Astrocyte of the cerebellum (primary cell): ENCODE results near the gene ZAP70.

Experiments
- DNase-seq: peaks from one replicate; pipeline ENCODE4 v3.0.0-alpha.2; 2011; ENCODE audit warnings: low read depth
- H3K4me3 ChIP-seq: 2 replicates; pipeline ENCODE4 v1.5.1; 2011; ENCODE audit warnings: mild to moderate bottlenecking, low read depth, low read length, moderate library complexity
- CTCF ChIP-seq: IDR thresholded peaks from 2 replicates; pipeline ENCODE4 v1.5.1; 2012; ENCODE audit warnings: low read length, low read depth, moderate library complexity, mild to moderate bottlenecking; ENCODE audit errors: missing control alignments
- in situ Hi-C: cut with HindIII; loops from 2 replicates; pipeline ENCODE4 v1.10.0; 2017; ENCODE audit warnings: low sequenced_read_pairs

The ZAP70 gene

DNA sequence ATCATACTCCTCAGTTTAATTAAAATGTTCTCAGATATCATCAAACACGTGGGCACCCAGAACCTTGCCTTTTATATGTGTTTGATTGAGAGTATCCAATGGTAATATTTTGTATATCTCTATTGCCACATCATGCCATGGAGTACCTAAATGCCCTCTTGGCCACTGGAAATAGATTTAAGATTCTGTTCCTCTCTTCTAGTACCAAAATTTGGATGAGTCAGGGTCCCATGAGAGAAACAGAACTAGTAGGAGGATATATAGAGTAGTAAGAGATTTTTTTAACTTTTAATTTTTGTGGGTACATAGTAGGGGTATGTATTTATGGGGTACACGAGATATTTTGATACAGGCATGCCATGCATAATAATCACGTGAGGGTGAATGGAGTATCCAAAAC is 9.6 kb upstream of the ZAP70 start:
- TF ChIP-seq CTCF = no peak
- no peak overlapping the region for H3K4me3 ChIP-seq
- DNase-seq = no peak
- in situ Hi-C loops = no loop called here

DNA sequence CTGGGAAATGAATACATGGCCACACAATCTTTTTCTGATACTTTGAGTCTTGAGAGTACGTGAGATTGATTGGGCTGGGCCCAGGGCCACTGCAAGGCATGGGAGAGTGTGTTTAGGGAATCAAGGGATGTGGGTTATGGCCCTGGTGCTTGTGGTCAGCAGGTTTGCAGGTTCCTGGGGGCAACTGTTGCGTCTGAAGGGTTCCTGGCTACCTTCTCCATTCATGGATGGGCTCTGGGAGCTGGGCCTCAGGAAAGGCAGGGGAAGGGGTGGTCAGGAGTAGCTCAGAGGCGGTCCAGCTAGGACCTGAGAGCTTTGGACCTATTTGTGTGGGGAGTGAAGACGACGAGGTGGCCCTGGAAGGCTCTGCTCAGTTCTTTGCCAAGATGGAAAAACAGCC is 8.4 kb upstream of the ZAP70 start:
- in situ Hi-C loops = no loop called here
- TF ChIP-seq CTCF = no peak
- H3K4me3 ChIP-seq = no peak overlapping the region
- no peak for DNase-seq

DNA sequence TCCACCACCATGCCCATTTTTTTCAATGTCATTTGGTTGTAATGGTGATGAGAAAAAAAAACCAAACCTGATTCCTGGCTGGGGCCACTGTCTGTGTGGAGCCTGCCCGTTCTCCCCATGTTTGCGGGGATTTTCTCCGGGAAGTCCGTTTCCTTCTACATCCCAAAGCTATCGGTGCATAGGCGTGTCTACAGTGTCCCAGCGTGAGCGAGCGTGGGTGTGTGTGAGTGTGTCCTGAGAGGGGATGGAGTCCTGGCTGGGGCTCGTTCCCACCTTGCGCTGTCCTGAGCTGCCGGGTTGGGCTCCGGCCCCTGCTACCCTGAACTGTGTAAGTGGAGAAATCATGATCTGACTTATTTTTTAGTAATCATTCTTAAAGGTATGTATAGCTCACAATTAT is 7.3 kb upstream of the ZAP70 start:
- TF ChIP-seq CTCF = no peak

GRCh38 chr2:97706708-97707345 is 6.5 kb upstream of the ZAP70 start:
- TF ChIP-seq CTCF = no peak
- in situ Hi-C loops = no loop called here
- no peak overlapping the region for H3K4me3 ChIP-seq
- no peak for DNase-seq

More for the DNA sequence above, 7.3 kb upstream of the ZAP70 start:
- H3K4me3 ChIP-seq = no peak overlapping the region
- in situ Hi-C loops = no loop called here
- DNase-seq = no peak

- TF ChIP-seq CTCF = no peak
- in situ Hi-C loops = no loop called here
- no peak for DNase-seq
- no peak overlapping the region for H3K4me3 ChIP-seq
These were observed 5.9 kb upstream of the ZAP70 start for GRCh38 chr2:97707362-97708047.

GRCh38 chr2:97708048-97708380 is 5.4 kb upstream of the ZAP70 start:
- DNase-seq = no peak
- TF ChIP-seq CTCF = no peak
- in situ Hi-C loops = no loop called here
- no peak overlapping the region for H3K4me3 ChIP-seq

DNA sequence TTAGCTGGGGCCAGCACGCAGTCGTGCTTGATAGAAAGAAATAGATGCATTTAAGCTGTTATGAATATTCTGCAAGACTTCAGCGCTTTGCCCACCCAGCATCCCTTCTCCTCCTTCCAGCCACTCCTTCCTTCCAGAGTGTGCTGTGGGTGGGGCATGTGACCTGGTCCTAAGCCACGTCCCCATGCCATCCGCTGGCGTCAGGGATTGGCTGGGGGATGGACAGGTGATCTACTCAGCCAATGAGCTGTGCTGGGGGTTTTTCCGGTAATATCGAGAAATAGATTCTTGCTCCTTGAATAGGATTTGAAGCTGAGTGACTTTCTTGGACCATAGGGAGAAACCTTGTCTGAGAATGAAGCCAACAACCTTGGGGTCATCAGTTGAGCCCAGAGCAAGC is 4.8 kb upstream of the ZAP70 start:
- no peak for TF ChIP-seq CTCF
- DNase-seq = no peak
- H3K4me3 ChIP-seq = no peak overlapping the region
- in situ Hi-C loops = no loop called here
